NK-92 (cell line): ENCODE results near the gene KRTAP10-3.
"Not testable (repeated sequence)": the region's sequence is repeated elsewhere in the genome, so short reads cannot be mapped to it uniquely, and the experiment has no call there.

Source experiments
- DNase-seq: peaks from one replicate; lab custom pipeline; 2025; ENCODE audit not compliant: unreplicated experiment; lab: John Stamatoyannopoulos, UW

KRTAP10-3 gene

DNA sequence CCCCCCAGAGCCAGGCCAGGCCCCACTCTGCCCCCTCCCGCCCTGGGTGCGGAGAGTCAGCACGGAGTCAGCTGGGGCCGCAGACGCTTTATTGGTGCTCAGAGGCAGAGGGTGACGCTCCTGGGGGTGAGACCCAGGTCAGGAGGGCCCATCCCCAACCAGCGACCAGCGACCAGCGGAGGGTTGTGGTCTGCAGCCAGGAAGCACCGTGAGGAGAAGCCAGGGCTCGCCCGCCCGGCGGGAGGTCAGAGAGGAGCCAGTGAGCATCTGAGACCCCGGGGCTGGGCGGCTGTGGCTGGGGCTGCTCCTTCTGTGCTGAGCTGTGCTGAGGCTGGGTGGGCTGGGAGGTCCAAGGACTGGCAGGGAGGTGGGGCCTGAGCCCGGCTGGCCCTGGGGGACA, 8.3 kb downstream of the KRTAP10-3 start:
- DNase-seq: not testable (repeated sequence)

DNA sequence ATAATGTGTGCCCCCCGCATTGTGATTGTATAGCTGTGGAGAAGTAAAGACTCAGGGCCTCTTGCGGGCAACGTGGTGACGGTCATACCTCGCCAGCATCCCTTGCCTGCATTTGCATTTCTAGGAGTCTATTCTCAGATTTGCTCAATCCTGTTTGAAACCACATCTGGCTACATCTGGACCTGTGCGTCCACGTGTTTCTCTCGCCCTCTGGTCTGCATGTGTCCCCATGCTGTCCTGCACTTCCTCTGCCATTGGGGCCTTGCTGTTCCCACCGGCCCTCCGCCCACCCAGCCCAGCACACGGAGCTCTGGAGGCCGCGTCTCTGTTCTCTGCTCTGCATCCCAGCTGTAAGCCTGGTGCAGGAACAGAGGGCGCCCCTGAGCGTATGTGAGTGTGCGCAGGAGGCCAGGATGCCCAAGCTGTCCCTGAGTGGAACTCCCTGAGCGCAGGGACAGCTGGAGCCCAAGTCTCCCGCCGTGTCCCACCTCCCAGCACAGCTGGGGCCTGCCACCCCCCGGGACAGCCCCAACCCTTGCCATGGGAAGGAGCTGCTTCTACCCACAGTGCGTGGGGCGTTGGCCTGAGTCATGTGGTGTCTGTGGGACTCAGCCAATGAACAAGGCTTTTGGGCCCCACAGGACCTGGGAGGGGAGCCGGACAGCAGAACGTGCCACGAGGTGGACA, 8.9 kb downstream of the KRTAP10-3 start:
- DNase-seq: no peak

DNA sequence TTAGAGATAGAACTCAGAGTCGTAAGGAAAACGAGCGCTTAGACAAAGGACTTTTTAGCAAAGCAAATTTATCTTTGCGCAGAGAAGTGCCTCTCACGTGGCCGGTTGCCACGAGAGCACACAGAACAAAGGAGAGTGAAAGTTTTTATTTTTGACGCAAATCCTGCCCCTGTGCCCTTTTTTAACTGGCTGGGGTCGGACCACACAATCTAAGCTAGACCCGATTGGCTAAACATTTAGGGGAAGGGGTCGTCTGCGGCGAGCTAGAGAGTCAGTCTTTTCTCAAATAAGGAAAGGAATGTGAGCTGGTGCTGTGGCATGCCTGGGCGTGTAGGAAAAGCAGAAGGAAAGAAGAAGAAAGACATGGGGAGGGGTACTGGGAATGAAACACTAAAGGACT, 9.7 kb downstream of the KRTAP10-3 start:
- DNase-seq: no peak

DNA sequence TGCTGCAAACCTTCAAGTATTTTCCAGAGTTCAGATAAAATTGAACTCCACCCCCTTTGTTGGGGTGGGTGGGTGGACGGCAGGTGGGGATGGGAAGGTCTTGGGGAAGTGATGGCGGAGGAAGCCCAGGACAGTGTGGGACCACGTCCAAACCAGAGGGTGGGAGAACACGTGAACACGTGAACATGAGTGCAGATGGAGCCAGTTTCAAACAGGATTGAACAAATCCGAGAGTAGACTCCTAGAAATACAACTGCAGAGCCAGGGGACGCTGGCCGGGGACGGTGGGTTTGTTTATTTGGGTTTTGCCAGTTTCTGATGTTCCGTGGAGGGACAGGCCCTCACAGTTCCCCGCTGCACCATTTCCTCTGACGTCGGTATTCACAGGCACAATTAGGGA, 10.2 kb downstream of the KRTAP10-3 start:
- no peak for DNase-seq

DNA sequence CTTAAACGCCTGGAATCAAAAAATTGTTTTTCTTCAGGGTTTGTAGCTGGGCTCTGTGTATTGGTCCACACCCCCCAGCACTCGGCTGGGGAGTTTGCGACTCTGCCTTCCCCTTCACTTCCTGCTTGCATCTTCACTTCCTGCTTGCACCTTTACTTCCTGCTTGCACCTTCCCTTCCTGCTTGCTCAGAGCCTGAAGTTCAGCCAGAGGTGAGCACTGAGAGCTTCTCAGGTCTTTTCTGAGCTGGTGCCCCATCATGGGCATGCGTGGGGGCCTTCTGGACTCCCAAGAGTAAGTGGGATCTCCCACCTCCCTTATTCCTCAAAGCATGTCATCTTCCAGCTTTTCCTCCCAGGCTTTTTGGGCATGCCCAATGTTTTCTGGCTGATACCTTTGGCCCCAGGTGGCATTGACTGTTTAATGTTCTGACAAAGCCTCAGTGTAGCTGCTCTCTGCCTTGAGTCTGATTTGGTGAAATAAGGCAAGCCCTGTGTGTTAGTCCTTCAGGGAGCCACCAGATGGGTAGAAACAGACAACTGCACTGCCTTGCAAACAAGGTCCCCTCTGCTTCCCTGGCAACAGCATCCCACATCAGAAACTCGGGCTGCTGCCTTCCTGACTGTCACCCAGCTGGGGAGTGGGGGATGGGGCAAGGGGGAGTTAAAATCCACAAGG, 10.8 kb downstream of the KRTAP10-3 start:
- no peak for DNase-seq

DNA sequence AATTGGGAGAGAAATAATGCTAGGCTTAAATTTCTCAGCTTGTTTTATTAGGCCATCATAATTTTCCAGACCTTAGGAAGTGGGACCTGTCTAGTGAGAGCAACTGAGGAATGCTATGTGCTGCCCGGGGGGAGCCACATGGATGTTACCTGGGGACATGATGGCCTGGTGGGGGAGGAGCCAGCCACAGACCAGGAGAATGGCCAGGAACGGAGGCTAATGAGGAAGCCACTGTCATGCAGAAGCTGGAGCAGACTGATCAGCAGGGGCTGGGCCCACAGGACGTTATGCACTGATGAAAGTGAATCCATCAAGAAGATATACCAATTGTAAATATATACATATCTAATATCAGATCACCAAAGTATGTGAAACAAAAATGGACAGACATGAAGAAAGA, 14.0 kb downstream of the KRTAP10-3 start:
- DNase-seq: no peak

DNA sequence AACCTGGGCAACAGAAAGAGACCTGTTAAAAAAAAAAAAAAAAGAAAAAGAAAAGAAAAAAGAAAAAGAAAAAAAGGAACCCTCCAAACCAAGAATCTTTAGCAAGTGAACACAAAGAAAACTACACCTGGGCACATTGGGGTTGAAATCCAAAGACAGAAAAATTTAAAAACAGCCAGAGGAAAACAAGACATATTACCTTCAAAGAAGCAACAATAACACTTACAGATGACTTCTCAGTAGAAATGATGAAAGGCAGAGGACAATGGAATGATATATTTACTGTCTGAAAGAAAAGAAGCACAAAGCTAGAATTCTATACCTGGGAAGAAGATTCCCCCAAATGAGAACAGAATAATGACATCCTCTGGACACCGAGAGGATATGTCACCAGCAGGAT, 15.9 kb downstream of the KRTAP10-3 start:
- DNase-seq: no peak

DNA sequence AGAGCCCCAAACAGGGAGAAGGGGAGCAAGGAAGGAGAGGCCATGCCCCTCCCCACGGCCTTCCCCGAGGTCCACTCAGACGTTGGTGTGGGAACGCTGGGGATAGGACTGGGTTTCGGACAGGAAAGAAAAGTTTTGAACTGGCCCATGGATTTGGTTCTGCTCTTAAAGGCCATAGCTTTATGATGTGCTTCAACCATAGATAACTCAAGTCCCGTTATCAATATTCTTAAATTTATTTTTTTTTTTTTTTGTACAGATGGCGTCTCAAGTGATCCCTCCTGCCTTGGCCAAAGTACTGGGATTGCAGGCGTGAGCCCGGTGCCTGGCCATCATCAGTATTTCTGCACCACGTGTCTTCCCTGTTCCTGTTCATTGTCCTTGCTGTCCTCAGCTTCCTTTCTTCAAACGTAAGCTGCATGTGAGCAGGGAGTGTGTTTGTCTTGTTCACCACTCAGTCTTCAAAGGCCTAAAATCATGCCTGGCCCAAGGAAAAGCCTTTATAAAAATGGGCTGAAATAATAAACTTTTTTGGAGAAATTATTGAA, 17.8 kb downstream of the KRTAP10-3 start:
- DNase-seq: no peak

DNA sequence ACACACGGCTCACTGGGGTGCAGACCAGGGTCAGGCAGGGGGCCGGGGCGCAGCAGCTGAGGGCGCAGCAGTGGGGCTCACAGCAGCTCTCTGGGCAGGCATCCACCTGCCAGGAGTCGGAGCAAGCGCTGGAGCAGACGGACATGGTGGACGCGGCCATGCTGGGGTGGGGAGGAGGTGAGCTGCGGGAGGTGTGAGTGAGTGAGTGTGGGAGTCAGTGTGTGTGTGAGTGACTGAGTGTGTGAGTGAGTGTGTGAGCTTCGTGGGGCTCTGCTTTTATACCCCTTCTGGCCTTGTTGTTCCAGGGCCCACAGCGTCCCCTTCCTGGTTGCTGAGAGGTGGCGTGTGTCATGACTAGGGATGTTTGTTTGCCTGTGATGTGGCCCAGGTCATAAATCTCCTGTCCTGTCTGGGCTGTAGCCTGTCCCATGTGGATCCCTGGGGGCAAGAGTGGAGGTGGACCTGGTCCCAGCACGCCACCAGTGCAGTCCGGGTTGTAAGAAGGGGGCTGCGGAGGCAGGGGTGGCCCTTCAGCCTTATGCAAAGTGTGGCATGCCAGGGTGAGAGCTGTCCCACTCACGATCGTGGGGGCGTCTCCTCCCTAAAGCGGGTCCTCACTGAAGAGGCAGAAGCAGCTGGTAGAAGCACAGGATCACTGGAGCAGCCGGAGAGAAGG, 18.5 kb downstream of the KRTAP10-3 start, which contains the start of gene KRTAP10-1:
TSS of gene KRTAP10-1 (minus strand) at position 205 of the 676 bp plus-strand sequence. CDS start at position 160, 45 bp downstream.
- no peak for DNase-seq

DNA sequence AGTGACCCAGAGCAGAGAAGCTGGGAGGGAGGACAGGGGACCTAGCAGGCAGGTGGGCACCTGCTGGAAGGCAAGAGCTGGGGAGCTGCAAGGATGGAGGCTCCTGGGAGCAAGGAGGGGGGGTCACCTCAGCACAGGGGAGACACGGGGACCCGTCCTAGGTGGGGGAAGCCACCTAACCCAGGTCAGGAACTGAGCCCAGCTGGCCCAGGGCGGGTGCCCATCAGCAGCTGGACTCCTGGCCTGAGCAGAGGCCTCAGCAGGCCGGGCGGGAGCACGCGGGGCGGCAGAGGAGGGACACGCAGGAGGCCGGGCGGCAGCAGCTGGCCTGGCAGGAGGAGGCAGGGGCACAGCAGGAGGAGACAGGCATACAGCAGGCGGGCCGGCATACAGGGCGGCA, 19.5 kb downstream of the KRTAP10-3 start:
- DNase-seq: no peak

DNA sequence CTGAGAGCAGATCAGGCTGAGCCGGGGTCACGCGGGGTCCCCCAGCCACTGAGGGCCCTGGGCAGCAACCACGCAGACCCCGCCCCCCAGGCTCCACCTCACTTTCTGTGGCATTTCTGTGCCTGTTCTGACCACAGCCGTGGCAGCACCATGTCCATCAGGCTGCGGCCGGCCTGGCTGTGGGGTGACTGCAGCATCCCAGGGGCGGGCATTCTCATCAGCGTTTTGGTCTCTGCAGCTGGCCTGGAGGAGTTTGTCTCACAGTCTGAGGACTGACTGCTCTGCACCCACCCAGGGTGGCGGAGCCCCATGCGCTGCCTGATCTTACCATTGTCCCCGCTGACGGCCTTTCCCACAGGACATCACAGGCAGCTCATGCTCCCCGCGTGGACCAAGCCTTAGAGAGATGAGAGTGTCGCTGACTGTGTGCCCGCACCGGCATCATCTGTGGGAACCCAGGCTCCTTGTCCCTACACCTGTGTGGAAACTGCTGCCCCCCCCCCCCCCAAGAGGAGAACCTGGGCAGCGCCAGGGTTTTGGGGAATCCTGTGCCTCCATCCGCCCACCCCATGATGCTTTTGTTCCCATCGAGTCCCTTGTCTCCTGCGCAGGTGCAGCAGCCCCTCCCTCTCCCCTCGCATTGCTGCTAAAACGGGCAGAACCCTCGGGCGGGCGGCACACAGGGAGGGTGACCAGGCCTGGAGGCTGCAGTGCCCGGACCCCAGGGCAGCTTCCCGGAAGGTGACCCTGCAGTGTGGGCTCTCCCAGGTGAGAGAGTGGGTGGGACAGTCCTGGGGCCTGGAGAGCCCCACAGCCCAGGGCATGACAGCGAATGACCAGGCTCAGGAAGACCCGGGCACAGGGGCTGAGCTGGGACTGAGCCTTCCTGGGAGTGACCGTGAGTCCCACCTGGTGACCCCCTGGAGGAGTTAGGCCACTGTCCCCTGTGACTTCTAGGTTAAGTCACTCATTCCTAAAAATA, 20.4 kb downstream of the KRTAP10-3 start:
- no peak for DNase-seq

DNA sequence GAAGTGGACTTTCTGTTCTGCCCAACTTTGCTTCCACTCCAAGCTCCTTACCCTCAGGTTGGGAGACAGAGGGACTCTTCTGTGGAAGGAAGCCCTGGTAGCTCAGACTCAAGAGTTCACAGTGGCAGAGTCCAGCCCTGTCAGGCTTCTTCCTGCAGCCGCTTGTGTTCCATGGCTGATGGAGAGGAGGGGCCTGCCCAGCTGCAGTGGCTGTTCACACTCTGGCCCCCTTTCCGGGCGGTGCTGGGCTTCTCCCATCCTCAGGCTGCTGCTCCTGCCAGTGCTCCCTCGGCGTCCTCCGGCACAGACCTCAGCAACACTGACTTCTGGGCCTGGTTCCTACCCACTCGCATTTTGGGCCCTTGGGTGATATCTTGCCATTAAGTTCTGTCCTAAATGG, 22.6 kb downstream of the KRTAP10-3 start:
- no peak for DNase-seq

DNA sequence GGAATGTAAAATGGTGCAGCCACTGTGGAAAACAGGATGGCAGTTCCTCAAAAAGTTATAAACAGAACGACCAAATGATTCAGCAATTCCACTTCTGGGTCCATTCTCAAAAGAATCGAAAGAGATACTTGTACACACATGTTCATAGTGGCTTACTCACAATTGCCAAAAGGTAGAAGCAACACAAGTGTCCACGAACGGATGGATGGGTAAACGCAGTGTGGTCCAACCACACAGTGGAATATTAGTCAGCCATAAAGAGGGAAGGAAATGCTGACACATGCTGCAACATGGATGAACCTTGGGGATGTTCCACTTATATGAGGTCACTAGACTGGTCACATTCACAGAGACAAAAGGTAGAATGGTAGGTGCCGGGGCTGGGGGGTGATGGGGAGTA, 23.9 kb downstream of the KRTAP10-3 start:
- no peak for DNase-seq

DNA sequence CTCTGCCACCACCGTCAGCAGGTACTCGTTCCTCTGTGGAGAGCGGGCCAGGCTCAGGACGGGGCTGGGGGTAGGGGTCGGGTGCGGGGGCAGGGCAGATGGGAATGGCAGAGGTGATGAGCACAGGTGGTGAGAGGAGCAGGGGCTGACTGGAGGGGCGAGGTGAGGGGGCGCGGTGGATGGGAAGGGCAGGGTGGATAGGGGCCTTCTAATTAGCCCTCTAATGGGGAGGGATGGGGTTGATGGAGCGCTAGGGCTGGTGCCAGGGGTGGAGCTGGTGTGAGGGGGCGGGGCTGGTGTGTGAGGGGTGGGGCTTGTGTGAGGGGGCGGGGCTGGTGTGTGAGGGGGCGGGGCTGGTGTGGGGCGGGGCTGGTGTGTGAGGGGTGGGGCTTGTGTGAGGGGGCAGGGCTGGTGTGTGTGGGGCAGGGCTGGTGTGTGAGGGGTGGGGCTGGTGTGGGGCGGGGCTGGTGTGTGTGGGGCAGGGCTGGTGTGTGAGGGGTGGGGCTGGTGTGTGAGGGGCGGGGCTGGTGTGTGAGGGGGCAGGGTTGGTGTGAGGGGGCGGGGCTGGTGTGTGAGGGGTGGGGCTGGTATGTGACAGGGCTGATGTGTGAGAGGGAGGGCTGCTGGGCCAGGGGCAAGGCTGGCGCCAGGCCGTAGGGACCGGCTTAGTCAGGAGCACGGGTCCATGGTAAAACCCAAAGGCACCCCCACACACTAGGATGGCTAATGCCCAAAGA, 24.5 kb downstream of the KRTAP10-3 start:
- DNase-seq: no peak

DNA sequence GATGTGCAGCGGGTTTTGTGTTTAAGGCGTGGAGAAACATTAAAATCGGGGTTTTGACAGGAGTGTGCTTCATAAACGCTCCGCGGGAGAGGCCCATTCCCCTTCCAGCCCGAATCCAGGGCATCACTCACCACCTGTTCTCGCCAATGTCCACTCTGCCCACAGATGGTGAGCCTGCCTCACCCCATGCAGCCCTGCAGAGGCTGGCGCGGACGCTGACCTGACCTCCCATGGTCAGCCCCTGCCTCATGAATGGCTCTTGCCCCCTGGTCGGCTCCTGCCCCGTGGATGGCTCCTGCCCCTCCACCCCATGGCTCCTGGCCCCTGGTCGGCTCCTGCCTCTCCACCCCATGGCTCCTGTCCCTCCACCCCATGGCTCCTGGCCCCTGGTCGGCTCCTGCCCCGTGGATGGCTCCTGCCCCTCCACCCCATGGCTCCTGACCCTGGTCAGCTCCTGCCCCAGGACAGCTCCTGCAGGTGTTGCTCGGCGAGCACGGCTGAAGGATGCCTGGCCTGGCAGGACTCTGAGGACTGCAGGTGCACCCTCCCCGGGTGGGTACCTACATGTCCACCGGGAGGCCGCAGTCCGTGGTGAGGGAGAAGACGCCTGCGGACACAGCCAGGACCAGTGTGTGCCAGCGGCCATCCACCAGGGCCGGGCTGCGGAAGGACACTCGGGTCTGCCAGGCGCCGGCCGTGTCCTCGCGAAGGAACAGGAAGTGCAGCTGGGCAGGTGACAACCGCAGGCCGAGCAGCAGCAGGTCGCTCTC, 25.3 kb downstream of the KRTAP10-3 start:
- no peak for DNase-seq

DNA sequence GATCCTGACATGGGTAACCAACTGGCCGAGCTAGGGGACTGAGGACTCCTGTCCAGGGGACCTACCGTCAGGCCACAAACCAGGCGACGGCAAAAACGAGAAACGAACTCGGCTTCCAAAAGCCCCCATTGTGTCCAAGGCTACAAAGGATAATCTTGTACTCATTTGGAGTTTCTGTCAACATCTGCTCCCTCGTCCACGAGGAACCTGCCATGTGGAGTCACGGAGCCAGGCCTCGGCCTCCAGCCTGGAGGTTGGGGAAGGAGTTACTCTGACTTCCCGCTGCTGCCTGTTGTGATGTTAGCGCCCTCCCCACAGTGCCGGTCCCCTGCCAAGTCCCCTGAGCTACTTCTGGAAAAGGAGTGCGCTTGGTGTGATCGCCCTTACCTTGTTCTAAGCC, 25.9 kb downstream of the KRTAP10-3 start:
- DNase-seq: no peak

DNA sequence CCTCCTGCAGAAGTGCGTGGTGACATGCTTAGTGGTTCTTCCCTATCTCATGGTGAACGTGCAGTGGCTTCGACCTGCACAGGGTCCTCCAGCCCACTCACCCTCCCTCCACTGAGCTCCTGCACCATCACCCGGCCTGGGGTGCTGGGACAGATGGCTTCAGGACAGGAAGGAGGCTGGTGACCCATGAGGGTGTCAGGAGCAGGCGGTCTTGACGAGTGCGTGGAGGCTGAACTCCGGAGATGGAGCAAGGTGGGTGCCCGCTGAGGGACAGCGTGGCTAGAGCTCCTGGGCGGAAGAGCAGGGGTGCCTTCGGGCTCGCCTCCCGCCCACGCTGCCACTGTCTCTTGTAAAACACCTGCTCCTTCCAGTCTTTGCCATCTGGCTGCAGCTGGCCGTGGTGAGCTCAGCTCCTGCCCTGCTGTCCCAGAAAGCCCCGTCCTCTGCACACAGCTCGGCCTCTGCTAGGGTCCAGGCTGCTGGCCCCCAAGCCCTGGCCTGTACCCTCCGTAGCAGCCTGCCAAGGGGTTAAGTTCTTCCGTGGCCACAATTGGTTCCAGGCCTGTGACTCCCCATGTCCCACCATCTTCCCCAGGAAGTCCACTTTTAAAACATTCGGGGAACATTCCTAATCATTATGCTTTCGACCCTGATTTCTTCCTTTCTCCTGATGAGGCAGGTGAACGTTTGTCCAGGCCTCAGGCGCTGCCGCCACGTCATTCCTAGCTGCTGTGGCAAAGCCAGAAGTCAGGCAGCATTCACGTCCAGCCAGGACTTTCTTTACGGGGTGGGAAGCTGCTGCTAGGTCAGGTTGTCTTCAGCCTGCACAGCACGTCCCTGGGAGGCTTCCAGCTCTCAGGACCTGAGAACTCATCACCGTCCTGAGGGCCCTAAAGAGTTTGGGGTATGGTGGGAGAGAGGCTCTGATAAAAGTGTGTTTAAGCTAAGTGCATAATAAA, 26.7 kb downstream of the KRTAP10-3 start:
- DNase-seq: no peak
